K562 (cell line): Measurements from ENCODE around the gene TSPOAP1. TPM values are rescaled to one million over a fixed set of nuclear protein-coding genes. Genes with fewer than 3 reads are reported as not detected.

Experiments
- CBFA2T3 ChIP-seq: fragments of 450-650 bp; IDR thresholded peaks from 2 replicates; pipeline ENCODE4 v1.6.1; 2017
- CBX2 ChIP-seq: fragments of 200-600 bp; sonication (generic); IDR thresholded peaks from one replicate; pipeline ENCODE4 v1.6.1; 2012; ENCODE audit warnings: mild to moderate bottlenecking, low read length, inconsistent platforms; ENCODE audit not compliant: insufficient read depth, poor library complexity, severe bottlenecking
- ELK3 ChIP-seq: fragments of 450-650 bp; formaldehyde crosslinking; IDR thresholded peaks from 2 replicates; pipeline ENCODE4 v1.4.0; 2020; ENCODE audit warnings: mild to moderate bottlenecking
- GABPA ChIP-seq: fragments of 200-800 bp; sonication (Bioruptor generic); conservative IDR thresholded peaks from 2 replicates; pipeline ENCODE4 v1.6.1; 2016; ENCODE audit warnings: low read depth, missing genetic modification characterization, missing compliant biosample characterization
- GATA2 ChIP-seq: sonication (generic); formaldehyde crosslinking; IDR thresholded peaks from 2 replicates; pipeline ENCODE4 v1.4.0; 2020; ENCODE audit warnings: mild to moderate bottlenecking, missing genetic modification reagents
- HNRNPLL ChIP-seq: fragments of 200-400 bp; formaldehyde crosslinking; IDR thresholded peaks from 2 replicates; pipeline ENCODE4 v1.6.1; 2017; ENCODE audit warnings: low read length, low read depth, mild to moderate bottlenecking; ENCODE audit not compliant: poor library complexity, severe bottlenecking
- HNRNPUL1 ChIP-seq: fragments of 200-400 bp; formaldehyde crosslinking; IDR thresholded peaks from 2 replicates; pipeline ENCODE4 v1.6.1; 2017; ENCODE audit warnings: low read length
- HSF4 ChIP-seq: fragments of 250-450 bp; sonication (Bioruptor Pico); IDR thresholded peaks from 2 replicates; pipeline ENCODE4 v2.1.2; 2022; ENCODE audit warnings: mild to moderate bottlenecking, moderate library complexity, borderline replicate concordance
- JUN ChIP-seq, 2 experiments: sonication (generic) in 1 of 2; formaldehyde crosslinking in 1 of 2; IDR thresholded peaks; 2 replicates each; pipeline versions ENCODE4 v1.6.1 to v1.8.0; 2012 to 2022; ENCODE audit warnings: borderline replicate concordance in 2 of 2, mild to moderate bottlenecking in 2 of 2, improper control_type of control experiment in 1 of 2, low read depth in 1 of 2, low read length in 1 of 2, missing genetic modification reagents in 1 of 2
- NFXL1 ChIP-seq: fragments of 450-650 bp; formaldehyde crosslinking; IDR thresholded peaks from 2 replicates; pipeline ENCODE4 v1.4.0; 2021; ENCODE audit warnings: mild to moderate bottlenecking
- RBFOX2 ChIP-seq: fragments of 200-400 bp; formaldehyde crosslinking; IDR thresholded peaks from 2 replicates; pipeline ENCODE4 v1.6.1; 2017; ENCODE audit warnings: low read depth, mild to moderate bottlenecking, low read length, moderate library complexity
- RBM17 ChIP-seq: fragments of 200-400 bp; formaldehyde crosslinking; IDR thresholded peaks from 2 replicates; pipeline ENCODE4 v1.6.1; 2017; ENCODE audit warnings: low read depth, mild to moderate bottlenecking, low read length, borderline replicate concordance
- REST ChIP-seq, 2 experiments: fragments of 450-650 bp; formaldehyde crosslinking in 1 of 2; IDR thresholded peaks; 2 replicates each; pipeline versions ENCODE4 v1.4.0 to v1.6.1; 2014 to 2020; ENCODE audit warnings: mild to moderate bottlenecking in 2 of 2, borderline replicate concordance in 1 of 2, low read depth in 1 of 2
- SIRT6 ChIP-seq: IDR thresholded peaks from one replicate; pipeline ENCODE4 v1.6.1; 2012; ENCODE audit warnings: low read depth, mild to moderate bottlenecking, control low read depth, inconsistent platforms, low read length, moderate library complexity
- TBP ChIP-seq: optimal IDR thresholded peaks from 2 replicates; pipeline ENCODE3; 2011; ENCODE audit warnings: low read depth, low read length, improper control_type of control experiment
- ZBTB8A ChIP-seq: fragments of 450-650 bp; IDR thresholded peaks from 2 replicates; pipeline ENCODE4 v1.6.1; 2018; ENCODE audit warnings: mild to moderate bottlenecking, moderate library complexity; ENCODE audit not compliant: partially characterized antibody
- ZNF24 ChIP-seq: fragments of 450-650 bp; IDR thresholded peaks from 2 replicates; pipeline ENCODE4 v1.6.1; 2016
- ZNF354B ChIP-seq: fragments of 250-450 bp; sonication (Bioruptor Pico); IDR thresholded peaks from 2 replicates; pipeline ENCODE4 v1.4.0; 2020
- ZNF668 ChIP-seq: fragments of 250-450 bp; sonication (Bioruptor Pico); IDR thresholded peaks from 2 replicates; pipeline ENCODE4 v1.8.0; 2022; ENCODE audit warnings: mild to moderate bottlenecking, inconsistent platforms
- polyA plus RNA-seq, 8 experiments: library from polyadenylated mRNA; depleted of rRNA in 4 of 8; stranded (reverse) in 5 of 8; unstranded in 3 of 8; fragments of >200 nt; fragmentation: Nextera tagmentation in 2 of 8; fragmentation: Illumina TruSeq in 1 of 8; extraction: Ambion mirVana in 2 of 8; extraction: Trizol in 1 of 8; gene quantifications; 2 replicates each; pipeline versions ENCODE4 v1.2.1 to v1.2.3, GENCODE V29; 2011 to 2014; ENCODE audit warnings: inconsistent platforms in 1 of 8, missing spikeins in 1 of 8
- total RNA-seq, 7 experiments: library from RNA; depleted of rRNA in 6 of 7; stranded (reverse); fragments of >200 nt in 6 of 7; fragmentation: Illumina TruSeq in 2 of 7; extraction: Trizol in 2 of 7; gene quantifications; 2 replicates each; pipeline versions ENCODE4 v1.2.1 to v1.2.3, GENCODE V29; 2011 to 2021; ENCODE audit warnings: low replicate concordance in 1 of 7

Gene TSPOAP1
- total and polyA plus RNA-seq, 9 of the 15 experiments (the other 6 are each of a cell fraction or from before 2014, with no cell fraction given), result 0.87 to 3.9 (median 1.8) TPM; not detected in 2

- TF ChIP-seq ELK3, result no peak
- TF ChIP-seq SIRT6, result peak; percentile 98
- TF ChIP-seq ZNF24, result peak; percentile 21; the same call in 1 of the 2 replicates
- TF ChIP-seq RBM17, result no peak
- peak; percentile 56; the same call in 1 of the 2 replicates for TF ChIP-seq REST (IDR thresholded peaks at IDR 0.05; ENCODE audit: borderline replicate concordance)
- TF ChIP-seq REST (CRISPR knock-in tag; IDR thresholded peaks at IDR 0.05; ENCODE audit: low read depth), result peak; percentile 86
- TF ChIP-seq TBP, result no peak
- no peak for TF ChIP-seq ZBTB8A
- TF ChIP-seq ZNF668 (CRISPR knock-in tag), result no peak
- peak; percentile 59; the same call in 1 of the 2 replicates for TF ChIP-seq HNRNPUL1
- no peak; the same call in 1 of the 2 replicates for TF ChIP-seq GABPA (tag)
- no peak for TF ChIP-seq CBX2
- TF ChIP-seq HSF4, result no peak
- TF ChIP-seq HNRNPLL, result no peak
- no peak for TF ChIP-seq NFXL1 (CRISPR knock-in tag)
- no peak for TF ChIP-seq RBFOX2
- TF ChIP-seq ZNF354B, result no peak; the same call in 1 of the 2 replicates
- 0 out of 2 replicates have a peak, but pooled peaks have one; percentile 5 for TF ChIP-seq GATA2 (CRISPR knock-in tag)
- TF ChIP-seq JUN (IDR thresholded peaks at IDR 0.05; ENCODE audit: borderline replicate concordance, low read depth, low read length), result no peak
- TF ChIP-seq JUN (CRISPR knock-in tag; IDR thresholded peaks at IDR 0.05; ENCODE audit: borderline replicate concordance), result no peak
- TF ChIP-seq CBFA2T3, result peak; percentile 71
These were observed 627 bp upstream of the TSPOAP1 start (continued) for GRCh38 chr17:58329035-58329809.
